K562 (cell line): ENCODE results near the gene ACSS2. TPM values are rescaled to one million over a fixed set of nuclear protein-coding genes. Genes with fewer than 3 reads are reported as not detected.

Experiments used
- ATAC-seq: fragments of 200-7000 bp; cut with Tn5 transposase; 3 replicates; pipeline ENCODE4 v1.9.1; 2020; ENCODE audit warnings: moderate library complexity
- BruUV-seq: library from RNA; stranded (reverse); fragments of 400-500 nt; replicated peaks from 2 replicates; lab custom pipeline; 2021; lab: Mats Ljungman, UMichigan
- CTCF ChIA-PET: fragments of 300-600 bp; formaldehyde crosslinking; extraction: SDS; loops from one replicate; lab custom pipeline; 2021; ENCODE audit warnings: low intra/inter-chr PET ratio; lab: Yijun Ruan, JAX
- POLR2A ChIA-PET: fragments of 300-600, 350-650 bp; sonication (Branson Sonifier 250); formaldehyde crosslinking; extraction: SDS; loops from one replicate; lab custom pipeline; 2021; ENCODE audit warnings: antibody characterized with exemption, inconsistent platforms; lab: Yijun Ruan, JAX
- DNase-seq, 4 experiments: peaks; one replicate each; pipeline versions ENCODE4 v3.0.0 to v3.0.0-alpha.2; 2011 to 2018; ENCODE audit warnings: low spot score in 3 of 4, mixed read lengths in 3 of 4; ENCODE audit errors: extremely low read depth in 1 of 4
- FAIRE-seq: peaks from 2 replicates; lab custom pipeline; 2011; peaks lifted over from hg19 to GRCh38; lab: Jason Lieb, UNC
- H2AFZ ChIP-seq: 2 replicates; pipeline ENCODE4 v1.6.0; 2011; ENCODE audit warnings: low read depth, low read length, control low read depth, inconsistent platforms
- H3K27ac ChIP-seq: fragments of 200-600 bp; 3 replicates; pipeline ENCODE4 v1.8.0; 2011; ENCODE audit warnings: low read depth, mild to moderate bottlenecking, control low read depth, inconsistent platforms, low read length, moderate library complexity, mixed read lengths; ENCODE audit errors: extremely low read depth
- H3K27me3 ChIP-seq, 2 experiments: fragments of 300-600 bp in 1 of 2; 2 replicates in 1 of 2; 3 replicates in 1 of 2; pipeline versions ENCODE4 v1.6.0 to v1.8.0; 2011; ENCODE audit warnings: inconsistent platforms in 2 of 2, low read length in 2 of 2, mild to moderate bottlenecking in 1 of 2, mixed read lengths in 1 of 2, moderate library complexity in 1 of 2; ENCODE audit not compliant: control insufficient read depth in 2 of 2, insufficient read depth in 2 of 2
- H3K36me3 ChIP-seq: fragments of 300-600 bp; 3 replicates; pipeline ENCODE4 v1.8.0; 2011; ENCODE audit warnings: mild to moderate bottlenecking, low read length, inconsistent platforms; ENCODE audit not compliant: control insufficient read depth, insufficient read depth
- H3K4me1 ChIP-seq, 2 experiments: fragments of 200-600 bp in 1 of 2; replicated peaks in 1 of 2; 2 replicates in 1 of 2; 3 replicates in 1 of 2; pipeline versions ENCODE4 v1.5.1 to v1.8.0; 2011; ENCODE audit warnings: inconsistent platforms in 2 of 2, low read length in 2 of 2, mild to moderate bottlenecking in 1 of 2, mixed read lengths in 1 of 2, moderate library complexity in 1 of 2; ENCODE audit not compliant: control insufficient read depth in 2 of 2, insufficient read depth in 2 of 2
- H3K4me2 ChIP-seq: 2 replicates; pipeline ENCODE4 v1.6.1; 2011; ENCODE audit warnings: low read length, control low read depth, inconsistent platforms, mixed read lengths; ENCODE audit not compliant: insufficient read depth
- H3K4me3 ChIP-seq: fragments of 200-600 bp; sonication (generic), shearing (Covaris generic); 2 replicates; pipeline ENCODE4 v1.5.1; 2016; ENCODE audit warnings: control low read depth, inconsistent platforms
- H3K79me2 ChIP-seq: fragments of 200-600 bp; 3 replicates; pipeline ENCODE4 v1.8.0; 2011; ENCODE audit warnings: low read length, inconsistent platforms; ENCODE audit not compliant: control insufficient read depth, insufficient read depth
- H3K9ac ChIP-seq, 2 experiments: 2 replicates each; pipeline versions ENCODE4 v1.6.0 to v1.6.1; 2011; ENCODE audit warnings: low read depth in 2 of 2, low read length in 2 of 2, control low read depth in 1 of 2, inconsistent platforms in 1 of 2, mild to moderate bottlenecking in 1 of 2, mixed read lengths in 1 of 2; ENCODE audit not compliant: insufficient read depth in 1 of 2
- H3K9me1 ChIP-seq: one replicate; pipeline ENCODE4 v1.6.0; 2011; ENCODE audit warnings: inconsistent platforms, mild to moderate bottlenecking, low read length, moderate library complexity; ENCODE audit not compliant: control insufficient read depth, insufficient read depth
- H3K9me3 ChIP-seq: replicated peaks from 2 replicates; pipeline ENCODE4 v1.5.1; 2011; ENCODE audit warnings: low read depth, low read length, inconsistent platforms; ENCODE audit not compliant: control insufficient read depth, insufficient read depth
- H4K20me1 ChIP-seq: replicated peaks from 2 replicates; pipeline ENCODE4 v1.6.1; 2011; ENCODE audit warnings: low read length, inconsistent platforms, mixed read lengths; ENCODE audit not compliant: control insufficient read depth, insufficient read depth
- MAFF ChIP-seq: IDR thresholded peaks from 2 replicates; pipeline ENCODE4 v1.6.1; 2012; ENCODE audit warnings: low read length, improper control_type of control experiment
- NR1H2 ChIP-seq: sonication (generic); formaldehyde crosslinking; IDR thresholded peaks from 2 replicates; pipeline ENCODE4 v1.4.0; 2020; ENCODE audit warnings: mild to moderate bottlenecking, missing genetic modification reagents
- PRPF4 ChIP-seq: fragments of 200-400 bp; formaldehyde crosslinking; IDR thresholded peaks from one replicate; pipeline ENCODE4 v1.6.1; 2017; ENCODE audit warnings: low read length, low read depth, mild to moderate bottlenecking; ENCODE audit not compliant: insufficient read depth, poor library complexity, severe bottlenecking
- RAD21 ChIP-seq, 2 experiments: fragments of 250-450 bp in 1 of 2; fragments of 450-650 bp in 1 of 2; sonication (Bioruptor Pico) in 1 of 2; formaldehyde crosslinking in 1 of 2; IDR thresholded peaks in 1 of 2; conservative IDR thresholded peaks in 1 of 2; 2 replicates each; pipeline versions ENCODE4 v1.4.0 to v1.8.0; 2020 to 2022; ENCODE audit warnings: mild to moderate bottlenecking in 2 of 2, moderate library complexity in 1 of 2
- SMARCC2 ChIP-seq: fragments of 450-650 bp; IDR thresholded peaks from 2 replicates; pipeline ENCODE4 v1.6.1; 2017; ENCODE audit warnings: antibody characterized with exemption, moderate library complexity, mild to moderate bottlenecking, low read depth
- SUPT5H ChIP-seq: fragments of 450-650 bp; IDR thresholded peaks from 2 replicates; pipeline ENCODE4 v1.6.1; 2016
- ZBED1 ChIP-seq: IDR thresholded peaks from 2 replicates; pipeline ENCODE4 v1.6.1; 2014
- WGBS: fragments of 100-300 bp; shearing (Covaris generic); methylation state at CpG from one replicate; pipeline ENCODE4 v1.1.6; 2016; ENCODE audit warnings: low coverage, mixed read lengths; ENCODE audit not compliant: insufficient coverage; ENCODE audit errors: missing lambda C conversion rate; 5-methylcytosine and 5-hydroxymethylcytosine counted together
- in situ Hi-C: fragments of 300-500 bp; cut with MboI; formaldehyde crosslinking; loops from 4 replicates; pipeline ENCODE4 v1.15.0; 2018; ENCODE audit warnings: inconsistent platforms, mixed read lengths
- intact Hi-C: fragments of 100-400 bp; cut with micrococcal nuclease; formaldehyde crosslinking; loops from 2 replicates; pipeline ENCODE4 v1.14.2; 2022
- polyA plus RNA-seq, 8 experiments: library from polyadenylated mRNA; depleted of rRNA in 4 of 8; stranded (reverse) in 5 of 8; unstranded in 3 of 8; fragments of >200 nt; fragmentation: Nextera tagmentation in 2 of 8; fragmentation: Illumina TruSeq in 1 of 8; extraction: Ambion mirVana in 2 of 8; extraction: Trizol in 1 of 8; gene quantifications; 2 replicates each; pipeline versions ENCODE4 v1.2.1 to v1.2.3, GENCODE V29; 2011 to 2014; ENCODE audit warnings: inconsistent platforms in 1 of 8, missing spikeins in 1 of 8
- total RNA-seq, 7 experiments: library from RNA; depleted of rRNA in 6 of 7; stranded (reverse); fragments of >200 nt in 6 of 7; fragmentation: Illumina TruSeq in 2 of 7; extraction: Trizol in 2 of 7; gene quantifications; 2 replicates each; pipeline versions ENCODE4 v1.2.1 to v1.2.3, GENCODE V29; 2011 to 2021; ENCODE audit warnings: low replicate concordance in 1 of 7
- TF ChIP-seq, protein P1 (sequence below): IDR thresholded peaks from 3 replicates; pipeline ENCODE4 v1.6.1; 2011; ENCODE audit warnings: borderline replicate concordance, mild to moderate bottlenecking, moderate library complexity; ENCODE audit not compliant: insufficient read length; ENCODE audit errors: extremely low read depth
- TF ChIP-seq, protein P2 (sequence below): fragments of 250-450 bp; sonication (Bioruptor Pico); IDR thresholded peaks from 2 replicates; pipeline ENCODE4 v1.5.0; 2021; ENCODE audit warnings: mild to moderate bottlenecking, borderline replicate concordance
- TF ChIP-seq, protein P3 (sequence below): sonication (generic); formaldehyde crosslinking; IDR thresholded peaks from 2 replicates; pipeline ENCODE4 v1.8.1; 2023; ENCODE audit warnings: mild to moderate bottlenecking, missing genetic modification reagents
- TF ChIP-seq, protein P4 (sequence below): fragments of 250-450 bp; sonication (Bioruptor Pico); IDR thresholded peaks from 2 replicates; pipeline ENCODE4 v1.8.0; 2022; ENCODE audit warnings: moderate library complexity, mild to moderate bottlenecking, inconsistent platforms
- TF ChIP-seq, protein P5 (sequence below): fragments of 250-450 bp; sonication (Bioruptor Pico); IDR thresholded peaks from 2 replicates; pipeline ENCODE4 v1.8.0; 2021; ENCODE audit warnings: borderline replicate concordance, mild to moderate bottlenecking, moderate library complexity; ENCODE audit not compliant: poor library complexity, severe bottlenecking

Gene ACSS2
- total and polyA plus RNA-seq, 9 of the 15 experiments (the other 6 are each of a cell fraction or from before 2014, with no cell fraction given) = 21.9 to 246 (median 66.2) TPM

DNA sequence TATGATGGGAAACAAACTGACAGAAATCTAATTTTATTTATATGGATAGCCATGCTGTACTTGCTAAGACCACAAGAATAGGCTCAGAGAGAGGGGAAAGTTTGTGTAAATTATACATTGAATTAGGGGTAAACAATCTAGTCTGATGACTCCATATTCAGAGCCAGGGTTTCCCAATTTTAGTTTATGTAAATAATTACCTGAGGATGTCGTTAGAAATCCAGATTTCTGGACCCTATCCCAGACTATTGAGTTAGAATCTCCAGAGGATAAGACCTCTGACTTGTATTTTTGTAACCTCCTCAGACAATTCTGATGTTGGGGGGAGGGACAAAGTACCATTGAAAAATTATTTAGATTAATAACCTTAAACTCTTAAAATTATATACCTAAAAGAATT lies 18.3 kb downstream of the ACSS2 start:
- WGBS = 32% methylated on average over 1 of the region's 1 CpG
- no peak for DNase-seq
- Histone ChIP-seq H3K4me1 (peaks cover 7 to 21% of the 10 kb centered on the region in 2 experiments; a peak in 4 of 5 replicates), H2AFZ (no peak overlapping the region), H3K27me3 (no peaks in the 10 kb centered on the region), H3K4me3 (no peak overlapping the region), H3K79me2 (peaks cover 45% of the 10 kb centered on the region; the same call in 2 of the 3 replicates), H3K4me2 (no peak overlapping the region), H3K27ac (no peak overlapping the region), H3K36me3 (peaks cover 40% of the 10 kb centered on the region), H3K9me3 (no peaks in the 10 kb centered on the region), H3K9me1 (no peaks in the 10 kb centered on the region), H3K9ac (no peak overlapping the region), H4K20me1 (no peaks in the 10 kb centered on the region)
- no TSS peak for BruUV-seq
- ATAC-seq = no peak
- in situ Hi-C loops = no loop called here
- FAIRE-seq = no peak
- CTCF ChIA-PET = no interaction called here
- POLR2A ChIA-PET = interaction anchor here (0.9 kb wide), 1 partner anchor 17 kb away, joined by 3 read pairs; no protein-coding TSS in a partner anchor
- intact Hi-C loops = no loop called here
- TF ChIP-seq, protein P1, sequence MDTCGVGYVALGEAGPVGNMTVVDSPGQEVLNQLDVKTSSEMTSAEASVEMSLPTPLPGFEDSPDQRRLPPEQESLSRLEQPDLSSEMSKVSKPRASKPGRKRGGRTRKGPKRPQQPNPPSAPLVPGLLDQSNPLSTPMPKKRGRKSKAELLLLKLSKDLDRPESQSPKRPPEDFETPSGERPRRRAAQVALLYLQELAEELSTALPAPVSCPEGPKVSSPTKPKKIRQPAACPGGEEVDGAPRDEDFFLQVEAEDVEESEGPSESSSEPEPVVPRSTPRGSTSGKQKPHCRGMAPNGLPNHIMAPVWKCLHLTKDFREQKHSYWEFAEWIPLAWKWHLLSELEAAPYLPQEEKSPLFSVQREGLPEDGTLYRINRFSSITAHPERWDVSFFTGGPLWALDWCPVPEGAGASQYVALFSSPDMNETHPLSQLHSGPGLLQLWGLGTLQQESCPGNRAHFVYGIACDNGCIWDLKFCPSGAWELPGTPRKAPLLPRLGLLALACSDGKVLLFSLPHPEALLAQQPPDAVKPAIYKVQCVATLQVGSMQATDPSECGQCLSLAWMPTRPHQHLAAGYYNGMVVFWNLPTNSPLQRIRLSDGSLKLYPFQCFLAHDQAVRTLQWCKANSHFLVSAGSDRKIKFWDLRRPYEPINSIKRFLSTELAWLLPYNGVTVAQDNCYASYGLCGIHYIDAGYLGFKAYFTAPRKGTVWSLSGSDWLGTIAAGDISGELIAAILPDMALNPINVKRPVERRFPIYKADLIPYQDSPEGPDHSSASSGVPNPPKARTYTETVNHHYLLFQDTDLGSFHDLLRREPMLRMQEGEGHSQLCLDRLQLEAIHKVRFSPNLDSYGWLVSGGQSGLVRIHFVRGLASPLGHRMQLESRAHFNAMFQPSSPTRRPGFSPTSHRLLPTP = no peak
- TF ChIP-seq, protein P2, sequence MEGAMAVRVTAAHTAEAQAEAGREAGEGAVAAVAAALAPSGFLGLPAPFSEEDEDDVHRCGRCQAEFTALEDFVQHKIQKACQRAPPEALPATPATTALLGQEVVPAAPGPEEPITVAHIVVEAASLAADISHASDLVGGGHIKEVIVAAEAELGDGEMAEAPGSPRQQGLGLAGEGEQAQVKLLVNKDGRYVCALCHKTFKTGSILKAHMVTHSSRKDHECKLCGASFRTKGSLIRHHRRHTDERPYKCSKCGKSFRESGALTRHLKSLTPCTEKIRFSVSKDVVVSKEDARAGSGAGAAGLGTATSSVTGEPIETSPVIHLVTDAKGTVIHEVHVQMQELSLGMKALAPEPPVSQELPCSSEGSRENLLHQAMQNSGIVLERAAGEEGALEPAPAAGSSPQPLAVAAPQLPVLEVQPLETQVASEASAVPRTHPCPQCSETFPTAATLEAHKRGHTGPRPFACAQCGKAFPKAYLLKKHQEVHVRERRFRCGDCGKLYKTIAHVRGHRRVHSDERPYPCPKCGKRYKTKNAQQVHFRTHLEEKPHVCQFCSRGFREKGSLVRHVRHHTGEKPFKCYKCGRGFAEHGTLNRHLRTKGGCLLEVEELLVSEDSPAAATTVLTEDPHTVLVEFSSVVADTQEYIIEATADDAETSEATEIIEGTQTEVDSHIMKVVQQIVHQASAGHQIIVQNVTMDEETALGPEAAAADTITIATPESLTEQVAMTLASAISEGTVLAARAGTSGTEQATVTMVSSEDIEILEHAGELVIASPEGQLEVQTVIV (CRISPR knock-in tag) = no peak
- TF ChIP-seq MAFF (no peak), NR1H2 (CRISPR knock-in tag) (no peak), SUPT5H (no peak), RAD21 (CRISPR knock-in tag; conservative IDR thresholded peaks at IDR 0.05 in 1 of 2, IDR thresholded peaks at IDR 0.05 in 1 of 2) (no peak), SMARCC2 (no peak), PRPF4 (no peak), ZBED1 (no peak)
- TF ChIP-seq, protein P3, sequence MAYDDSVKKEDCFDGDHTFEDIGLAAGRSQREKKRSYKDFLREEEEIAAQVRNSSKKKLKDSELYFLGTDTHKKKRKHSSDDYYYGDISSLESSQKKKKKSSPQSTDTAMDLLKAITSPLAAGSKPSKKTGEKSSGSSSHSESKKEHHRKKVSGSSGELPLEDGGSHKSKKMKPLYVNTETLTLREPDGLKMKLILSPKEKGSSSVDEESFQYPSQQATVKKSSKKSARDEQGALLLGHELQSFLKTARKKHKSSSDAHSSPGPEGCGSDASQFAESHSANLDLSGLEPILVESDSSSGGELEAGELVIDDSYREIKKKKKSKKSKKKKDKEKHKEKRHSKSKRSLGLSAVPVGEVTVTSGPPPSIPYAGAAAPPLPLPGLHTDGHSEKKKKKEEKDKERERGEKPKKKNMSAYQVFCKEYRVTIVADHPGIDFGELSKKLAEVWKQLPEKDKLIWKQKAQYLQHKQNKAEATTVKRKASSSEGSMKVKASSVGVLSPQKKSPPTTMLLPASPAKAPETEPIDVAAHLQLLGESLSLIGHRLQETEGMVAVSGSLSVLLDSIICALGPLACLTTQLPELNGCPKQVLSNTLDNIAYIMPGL = no peak
- TF ChIP-seq, protein P4, sequence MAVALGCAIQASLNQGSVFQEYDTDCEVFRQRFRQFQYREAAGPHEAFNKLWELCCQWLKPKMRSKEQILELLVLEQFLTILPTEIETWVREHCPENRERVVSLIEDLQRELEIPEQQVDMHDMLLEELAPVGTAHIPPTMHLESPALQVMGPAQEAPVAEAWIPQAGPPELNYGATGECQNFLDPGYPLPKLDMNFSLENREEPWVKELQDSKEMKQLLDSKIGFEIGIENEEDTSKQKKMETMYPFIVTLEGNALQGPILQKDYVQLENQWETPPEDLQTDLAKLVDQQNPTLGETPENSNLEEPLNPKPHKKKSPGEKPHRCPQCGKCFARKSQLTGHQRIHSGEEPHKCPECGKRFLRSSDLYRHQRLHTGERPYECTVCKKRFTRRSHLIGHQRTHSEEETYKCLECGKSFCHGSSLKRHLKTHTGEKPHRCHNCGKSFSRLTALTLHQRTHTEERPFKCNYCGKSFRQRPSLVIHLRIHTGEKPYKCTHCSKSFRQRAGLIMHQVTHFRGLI (CRISPR knock-in tag) = no peak
- TF ChIP-seq, protein P5, sequence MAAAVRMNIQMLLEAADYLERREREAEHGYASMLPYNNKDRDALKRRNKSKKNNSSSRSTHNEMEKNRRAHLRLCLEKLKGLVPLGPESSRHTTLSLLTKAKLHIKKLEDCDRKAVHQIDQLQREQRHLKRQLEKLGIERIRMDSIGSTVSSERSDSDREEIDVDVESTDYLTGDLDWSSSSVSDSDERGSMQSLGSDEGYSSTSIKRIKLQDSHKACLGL (CRISPR knock-in tag) = no peak
